Renal cortex interstitium (tissue), 11 donors: ENCODE measurements around the gene HYLS1. TPM values are rescaled to one million over a fixed set of nuclear protein-coding genes. Genes with fewer than 3 reads are reported as not detected.

Experiments
- DNase-seq, 11 donors: peaks; one replicate each; pipeline ENCODE4 v3.0.0-alpha.2; 2013; ENCODE audit warnings: low read depth in 9 of 11, low spot score in 4 of 11; ENCODE audit errors: extremely low read depth in 1 of 11
- polyA plus RNA-seq, 3 donors: library from polyadenylated mRNA; unstranded; fragments of 120-200 nt; gene quantifications; one replicate each; pipeline ENCODE4 v1.2.1, GENCODE V29; 2013; ENCODE audit not compliant: insufficient read length in 3 of 3

HYLS1 gene
- polyA plus RNA-seq, 3 donors: 10.8 to 12.6 (median 12.2) TPM

DNA sequence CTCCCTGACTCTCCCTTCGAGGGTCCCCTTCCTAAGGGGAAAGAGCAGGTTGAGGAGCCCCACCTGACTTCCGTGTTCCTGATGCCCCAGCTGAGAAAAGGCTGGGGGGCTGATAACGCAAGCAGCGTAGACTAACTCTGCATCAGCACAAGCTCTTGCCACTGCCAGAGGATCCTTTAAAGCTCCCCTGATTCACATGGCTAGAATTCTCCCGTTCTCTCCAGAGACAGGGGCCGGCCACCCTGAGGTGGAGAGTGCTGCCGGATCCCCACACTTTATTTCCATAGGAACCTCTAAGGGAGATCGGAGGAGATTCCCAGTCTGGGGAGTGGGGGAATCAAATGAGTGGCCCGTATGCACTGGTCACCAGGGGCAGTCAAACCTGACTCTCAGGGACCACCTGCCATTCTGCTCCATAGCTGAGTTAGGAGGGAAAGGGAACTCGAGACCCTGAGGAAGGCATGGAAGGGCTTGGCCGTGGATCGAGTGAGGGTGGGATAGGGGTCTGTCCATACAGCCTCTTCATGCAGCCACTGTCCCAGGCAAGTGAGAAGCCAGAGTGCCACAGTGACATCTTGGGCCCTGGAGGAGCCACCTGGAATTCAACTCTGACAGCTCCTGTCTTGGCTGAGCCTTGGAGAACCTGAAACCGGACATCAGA is 57.0 kb downstream of the HYLS1 start:
- no peak for DNase-seq

DNA sequence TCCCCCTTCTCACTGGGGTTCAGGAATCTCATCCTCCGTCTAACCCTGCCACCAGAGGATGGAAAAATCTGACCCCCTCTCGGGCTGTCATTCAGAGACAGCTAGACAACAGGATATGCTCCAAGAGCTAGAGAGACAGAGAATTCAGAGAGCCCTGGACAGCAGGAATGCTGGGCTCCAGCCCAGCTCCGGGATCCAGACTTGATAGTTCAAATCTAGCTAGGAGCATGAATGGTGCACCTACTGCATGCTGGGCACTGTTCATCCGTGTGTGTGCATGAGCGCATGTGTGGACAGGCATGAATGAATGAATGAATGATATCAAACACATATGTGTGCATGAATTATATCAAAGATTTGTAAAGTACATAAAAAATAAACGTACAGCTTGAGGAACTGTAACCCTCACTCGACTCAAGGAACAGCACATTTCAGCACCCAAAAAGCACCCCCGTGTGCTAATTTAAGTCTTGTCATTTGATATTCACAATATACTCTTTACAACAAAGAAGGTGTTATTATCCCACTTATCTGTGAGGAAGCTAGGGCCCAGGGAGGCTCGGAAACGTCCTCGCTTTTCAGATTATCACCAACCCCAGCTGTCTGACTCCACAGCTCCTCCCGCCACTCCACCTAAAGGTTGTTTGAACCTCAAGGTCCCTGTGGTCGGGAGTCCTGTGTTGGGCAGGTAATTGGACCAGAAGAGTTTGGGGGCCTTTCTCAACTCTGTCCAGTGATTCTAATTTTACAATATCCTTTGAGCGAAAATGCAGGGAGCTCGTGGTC is 57.7 kb downstream of the HYLS1 start:
- DNase-seq: no peak

DNA sequence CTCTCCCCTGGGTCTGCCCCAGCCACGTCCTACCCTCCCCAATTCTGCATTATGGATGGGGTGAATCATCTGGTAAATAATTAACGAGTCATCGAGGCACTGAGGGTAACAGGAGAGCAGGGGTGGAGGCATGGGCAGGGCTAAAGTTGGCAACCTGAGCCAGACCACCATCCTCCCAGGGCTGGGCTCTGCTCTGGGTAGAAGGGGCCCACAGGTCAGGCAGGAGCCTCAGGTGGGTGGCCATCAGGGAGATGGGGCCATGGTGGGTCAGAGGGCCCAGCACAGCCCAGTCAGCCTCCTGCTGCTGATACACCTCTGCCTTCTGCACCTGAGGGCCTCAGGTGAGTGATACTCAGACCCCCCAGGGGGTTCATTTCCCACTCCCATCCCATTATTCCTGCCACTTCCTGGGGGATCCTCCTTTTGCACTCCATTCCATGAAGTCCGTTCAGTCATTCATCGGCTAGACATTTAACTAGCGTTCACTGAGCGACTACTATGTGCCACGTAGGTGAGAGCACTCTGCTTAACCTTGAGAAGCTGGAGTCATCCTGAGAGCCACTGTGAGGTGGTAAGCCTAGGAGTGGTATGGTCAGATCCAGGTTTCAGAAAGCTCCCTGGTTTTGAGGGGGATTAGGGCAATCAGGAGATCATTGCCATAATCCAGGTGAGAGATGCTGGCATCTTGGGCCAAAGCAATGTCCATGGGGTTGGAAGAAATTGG is 58.5 kb downstream of the HYLS1 start, which contains the start of gene VSIG10L2:
Gene VSIG10L2, plus strand, starts transcription at position 248 of the 724 bp plus-strand sequence. Its CDS starts 12 bp downstream, at position 260.
- DNase-seq: no peak

DNA sequence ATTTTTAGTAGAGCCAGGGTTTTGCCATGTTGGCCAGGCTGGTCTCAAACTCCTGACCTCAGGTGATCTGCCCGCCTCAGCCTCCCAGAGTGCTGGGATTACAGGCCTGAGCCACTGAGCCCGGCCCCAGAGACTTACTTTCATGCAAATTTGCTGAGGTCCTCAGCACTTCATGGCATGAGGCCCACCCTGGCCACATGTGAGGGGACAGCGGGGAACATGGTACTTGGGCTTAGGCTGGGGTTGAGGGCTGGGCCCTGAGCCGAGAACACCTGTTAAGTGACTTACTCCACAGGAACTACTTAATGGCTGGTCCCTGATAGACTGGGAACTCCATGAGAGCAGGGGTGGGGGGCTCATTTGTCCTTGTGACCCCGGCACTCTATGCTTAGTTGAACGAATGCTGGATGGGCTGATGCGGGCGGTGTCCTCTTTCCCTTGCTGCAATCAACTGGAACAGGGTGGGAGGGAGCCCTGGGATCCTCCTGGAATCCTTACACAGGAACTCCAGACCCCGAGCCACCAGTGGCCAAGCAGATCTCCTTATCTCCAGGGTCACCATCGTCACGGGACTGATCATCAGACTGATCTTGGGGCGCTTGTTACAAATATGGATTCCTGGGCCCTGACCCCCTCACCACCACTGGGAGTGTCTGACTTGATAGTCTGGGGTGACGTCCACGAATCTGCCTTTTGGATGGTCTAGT is 59.4 kb downstream of the HYLS1 start:
- DNase-seq: no peak

DNA sequence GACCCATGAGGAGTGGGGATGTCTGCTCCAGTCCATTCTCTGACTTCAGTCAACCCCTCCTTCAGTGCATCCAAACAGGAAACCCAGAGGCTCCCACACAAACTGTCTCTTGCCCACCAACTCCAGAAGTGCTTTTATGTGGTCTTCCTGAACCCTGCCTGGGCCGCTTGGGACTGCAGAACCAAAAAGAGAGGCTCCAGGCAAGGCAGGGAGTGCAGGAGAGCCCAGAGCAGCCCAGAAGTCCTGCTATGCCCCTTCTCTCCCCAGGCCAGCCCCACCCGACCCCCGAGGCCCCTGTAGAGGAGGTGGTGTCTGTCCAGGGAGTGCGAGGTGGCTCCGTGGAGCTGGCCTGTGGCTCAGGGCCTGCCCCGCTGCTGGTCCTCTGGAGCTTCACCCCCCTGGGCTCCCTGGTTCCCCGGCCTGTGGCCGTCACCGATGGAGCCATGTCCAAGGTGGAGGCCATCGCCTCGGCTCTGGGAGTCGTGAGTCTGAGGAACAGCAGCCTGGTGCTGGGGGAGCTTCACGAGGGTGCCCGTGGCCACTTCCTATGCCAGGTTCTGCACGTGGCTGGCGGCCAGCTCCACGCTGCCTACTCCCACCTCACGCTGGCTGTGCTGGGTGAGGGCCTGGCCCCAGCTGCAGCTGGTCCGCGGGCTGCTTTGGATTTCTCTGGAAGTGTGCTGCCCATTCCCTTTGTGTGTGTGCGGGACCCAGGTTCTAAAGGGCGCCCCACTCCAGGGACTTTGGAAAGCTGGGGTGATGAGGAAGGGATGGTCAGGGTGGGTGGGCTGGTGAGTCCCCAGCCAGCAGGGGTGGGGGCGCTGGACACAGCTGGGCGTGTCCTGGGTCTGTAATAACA is 60.2 kb downstream of the HYLS1 start:
- DNase-seq: no peak

DNA sequence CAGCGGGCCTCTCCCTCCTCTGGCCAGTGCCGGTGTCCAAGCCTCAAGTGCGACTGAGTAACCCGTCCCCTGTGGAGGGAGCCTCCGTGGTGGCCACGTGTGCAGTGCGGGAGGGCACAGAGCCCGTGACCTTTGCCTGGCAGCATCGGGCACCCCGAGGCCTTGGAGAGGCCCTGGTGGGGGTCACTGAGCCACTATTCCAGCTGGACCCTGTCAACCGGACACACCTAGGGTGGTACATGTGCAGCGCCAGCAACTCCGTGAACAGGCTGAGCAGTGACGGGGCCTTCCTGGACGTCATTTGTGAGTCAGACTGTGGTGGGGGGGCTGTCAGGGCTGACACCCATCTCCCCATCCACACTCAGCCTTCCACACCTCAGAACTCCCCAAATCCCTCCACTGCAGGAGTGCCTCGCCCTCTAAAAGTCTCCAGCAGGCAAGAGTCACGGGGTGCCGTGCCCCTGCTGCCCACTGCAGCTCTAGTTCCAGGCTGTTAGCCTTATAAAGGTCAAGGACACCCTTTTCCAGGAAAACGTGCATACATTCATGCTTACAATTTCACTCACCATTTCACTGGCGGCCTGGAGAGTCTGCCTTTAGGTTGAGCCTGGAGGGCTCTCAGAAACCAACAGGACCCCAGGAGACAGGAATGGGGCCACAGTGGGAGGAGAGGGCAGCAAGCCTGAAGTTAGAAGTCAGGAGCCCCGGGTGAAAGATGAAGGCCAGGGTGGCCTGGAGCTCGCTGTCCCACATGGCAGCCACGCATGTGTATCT is 61.0 kb downstream of the HYLS1 start:
- DNase-seq: no peak

DNA sequence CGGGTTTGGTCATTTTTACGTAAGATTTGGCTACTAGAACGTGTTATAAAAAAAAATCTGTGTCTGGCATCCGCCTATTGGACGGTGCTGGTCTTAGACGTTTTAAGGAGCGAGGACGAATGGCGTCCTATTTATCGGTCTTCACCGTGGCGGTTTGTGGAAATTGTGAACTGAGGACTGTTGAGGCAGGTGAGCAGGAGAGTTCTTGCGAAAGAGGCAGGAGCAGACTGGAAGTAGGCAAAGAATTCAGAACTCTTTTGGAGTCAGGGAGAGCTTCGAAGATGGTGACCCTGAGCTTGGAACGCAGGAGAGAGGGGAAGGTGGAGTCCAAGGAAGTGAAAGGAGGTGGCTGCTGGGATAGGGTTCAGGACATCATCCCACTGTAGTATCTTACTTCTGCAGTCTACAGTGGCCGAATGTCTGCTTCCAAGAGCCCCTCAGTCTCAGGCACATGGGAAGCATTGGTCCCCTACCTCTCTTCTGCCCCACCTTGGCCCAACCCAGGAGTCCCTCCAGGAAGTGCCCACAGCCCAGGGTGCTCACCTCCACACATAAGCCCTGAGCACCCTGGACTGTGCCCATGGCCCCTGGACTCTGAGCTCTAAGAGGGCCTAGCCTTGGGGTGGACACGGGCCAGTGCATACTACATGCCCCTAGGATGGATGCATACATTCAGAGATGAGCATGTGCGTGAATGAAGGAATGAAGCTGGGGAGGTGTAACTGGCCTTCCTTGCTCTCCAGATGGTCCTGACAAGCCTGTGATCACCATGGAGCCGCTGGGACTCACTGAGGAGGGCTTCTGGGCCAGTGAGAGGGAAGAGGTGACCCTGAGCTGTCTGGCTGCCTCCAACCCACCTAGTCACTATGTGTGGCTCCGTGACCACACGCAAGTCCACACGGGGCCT is 62.1 kb downstream of the HYLS1 start:
- no peak for DNase-seq

DNA sequence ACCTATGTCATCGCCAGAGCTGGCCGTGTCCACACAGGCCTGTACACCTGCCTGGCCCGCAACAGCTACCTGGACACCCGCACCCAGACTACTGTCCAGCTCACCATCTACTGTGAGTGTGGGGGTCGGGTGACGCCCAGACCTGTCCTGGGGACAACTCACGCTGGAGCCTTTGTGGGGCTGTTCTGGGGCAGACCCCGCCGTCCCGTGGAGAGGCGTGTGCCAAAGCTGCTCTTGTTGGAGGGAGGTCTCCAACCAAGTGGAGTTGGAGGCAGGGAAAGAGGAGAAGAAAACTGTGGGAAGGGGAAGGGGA is 62.7 kb downstream of the HYLS1 start:
- no peak for DNase-seq

Other genes with a start within 250 kb of the HYLS1 start
- 1 to 10 TPM in 1 of 3 donors, under 1 TPM in 2; 0.39 to 1.4 (median 0.74) TPM for gene ACRV1, start 206.8 kb upstream of the HYLS1 start, polyA plus RNA-seq
- not detected for gene PATE1, start 141.4 kb upstream of the HYLS1 start, polyA plus RNA-seq
- not detected for gene PATE2, start 108.8 kb upstream of the HYLS1 start, polyA plus RNA-seq
- gene PATE3, start 99.5 kb upstream of the HYLS1 start, polyA plus RNA-seq: not detected
- gene PATE4, start 54.4 kb upstream of the HYLS1 start, polyA plus RNA-seq: under 1 TPM in 2 of 3 donors, not detected in 1; 0.08 to 0.10 TPM
- 10 to 100 TPM; 15.3 to 19.0 (median 17.5) TPM for gene PUS3, start 15.5 kb downstream of the HYLS1 start, polyA plus RNA-seq
- gene DDX25, start 16.8 kb downstream of the HYLS1 start, polyA plus RNA-seq: 1 to 10 TPM; 4.3 to 6.0 (median 5.5) TPM
- not detected for gene VSIG10L2, start 58.4 kb downstream of the HYLS1 start, polyA plus RNA-seq
- gene CDON, start 175.2 kb downstream of the HYLS1 start, polyA plus RNA-seq: 10 to 100 TPM; 26.6 to 32.7 (median 26.8) TPM